GM18507 (cell line): ENCODE results near the gene KLRC1.
A peak's percentile ranks its signal among the peaks of the same experiment; 100 is the strongest.
"Not testable (repeated sequence)": the region's sequence is repeated elsewhere in the genome, so short reads cannot be mapped to it uniquely, and the experiment has no call there.

ENCODE experiments used
- DNase-seq: peaks from one replicate; pipeline ENCODE4 v3.0.0; 2011; ENCODE audit warnings: low read depth; ENCODE audit not compliant: insufficient read length; ENCODE audit errors: extremely low spot score
- FAIRE-seq: peaks from 2 replicates; lab custom pipeline; 2011; peaks lifted over from hg19 to GRCh38; lab: Jason Lieb, UNC

Gene KLRC1

DNA sequence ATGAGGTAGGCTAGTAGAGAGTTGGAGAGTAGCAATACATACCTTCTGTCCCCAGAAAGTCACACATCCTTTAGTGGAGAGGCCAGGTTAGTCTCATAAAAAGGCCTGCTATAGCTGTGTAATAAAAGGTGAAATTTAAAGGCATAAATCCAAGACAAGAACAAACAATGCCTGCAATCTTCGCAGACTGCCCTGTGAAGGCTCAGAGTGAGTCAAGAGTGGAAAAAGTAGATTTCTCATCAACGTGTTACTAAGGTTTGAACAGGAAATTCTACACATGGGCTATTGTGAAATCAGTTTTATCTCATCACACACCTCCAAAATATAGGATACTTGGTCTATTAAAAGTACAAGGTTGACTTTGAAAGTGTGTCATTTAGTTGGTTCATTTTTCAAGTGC, at the start of gene KLRC1:
Gene KLRC1, minus strand, starts transcription at position 222 of the 400 bp plus-strand sequence. CDS start 2,221 bp downstream, outside the sequence.
- DNase-seq (no peak), FAIRE-seq (no peak)

DNA sequence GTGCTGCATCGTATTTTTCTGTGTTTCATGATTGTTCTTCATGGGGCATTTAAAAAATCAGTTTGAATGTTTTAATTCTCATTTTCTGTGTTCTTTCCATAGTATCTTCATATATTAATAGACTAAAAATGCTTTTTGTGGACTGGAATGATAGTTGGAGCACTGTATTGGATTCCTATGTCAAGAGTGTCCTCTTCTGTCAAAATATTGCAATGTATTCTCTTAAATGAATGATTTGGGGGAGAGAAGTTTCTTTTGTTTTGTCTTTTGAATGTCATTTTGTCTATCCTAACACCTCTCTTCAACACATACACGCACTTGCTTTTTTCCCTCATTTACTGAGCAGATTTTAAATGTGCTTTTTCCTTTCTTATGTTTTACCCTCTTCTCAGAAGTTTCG, 47.9 kb upstream of the KLRC1 start:
- FAIRE-seq: no peak

DNA sequence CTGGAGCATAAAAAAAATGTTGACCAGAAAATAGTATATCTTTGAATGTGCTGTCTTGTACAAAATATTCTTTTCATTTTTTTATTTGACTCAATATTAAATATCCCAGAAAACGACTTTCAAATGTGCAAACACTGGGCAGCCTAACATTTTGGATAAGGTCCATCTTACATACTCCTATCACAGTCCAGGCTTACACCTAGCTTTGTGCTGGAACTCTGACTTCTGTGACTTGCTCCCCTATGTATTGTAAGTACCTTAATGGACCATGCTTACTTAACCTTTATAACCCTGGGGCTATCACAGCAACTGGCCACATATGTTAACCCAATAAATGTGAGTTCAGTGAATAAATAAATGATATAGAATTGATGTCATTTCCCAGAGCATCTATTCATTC, 44.9 kb upstream of the KLRC1 start:
- no peak for FAIRE-seq
- DNase-seq: no peak

More for the DNA sequence above, 47.9 kb upstream of the KLRC1 start:
- DNase-seq: no peak

DNA sequence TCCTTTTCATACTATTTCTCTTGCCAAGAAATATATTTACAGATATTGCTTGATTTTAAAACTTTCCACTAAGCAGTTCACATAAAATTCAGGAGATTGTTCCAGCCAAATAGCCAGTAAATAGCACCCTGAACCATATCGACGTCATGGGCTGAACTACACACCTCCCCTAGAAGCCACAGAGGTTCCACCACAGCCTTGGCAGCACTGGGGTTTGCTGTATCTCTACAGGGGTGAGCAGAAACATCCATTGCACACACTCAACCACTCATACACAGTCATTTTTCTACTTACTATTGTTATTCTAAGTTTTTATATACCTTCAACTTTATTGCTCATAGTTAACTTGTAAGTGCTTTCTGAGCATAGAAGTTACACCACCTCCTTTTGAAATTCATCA, 44.4 kb upstream of the KLRC1 start:
- no peak for DNase-seq
- no peak for FAIRE-seq

DNA sequence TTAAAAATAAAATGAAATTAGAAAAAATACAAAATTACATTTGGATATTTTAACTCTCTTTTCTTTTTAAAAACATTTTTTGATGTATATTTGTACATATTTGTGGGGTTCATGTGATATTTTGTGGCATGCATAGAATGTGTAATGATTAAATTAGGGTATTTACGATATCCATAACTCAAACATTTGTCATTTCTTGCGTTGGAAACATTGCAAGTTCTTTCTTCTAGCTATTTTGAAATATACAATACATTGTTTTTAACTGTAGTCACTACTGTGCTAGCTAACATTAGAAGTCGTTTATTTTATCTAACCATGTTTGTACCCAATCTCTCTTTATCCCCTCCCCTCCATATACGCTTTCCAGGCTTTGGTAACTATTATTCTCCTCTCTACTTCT, 38.6 kb upstream of the KLRC1 start:
- DNase-seq (no peak), FAIRE-seq (no peak)

DNA sequence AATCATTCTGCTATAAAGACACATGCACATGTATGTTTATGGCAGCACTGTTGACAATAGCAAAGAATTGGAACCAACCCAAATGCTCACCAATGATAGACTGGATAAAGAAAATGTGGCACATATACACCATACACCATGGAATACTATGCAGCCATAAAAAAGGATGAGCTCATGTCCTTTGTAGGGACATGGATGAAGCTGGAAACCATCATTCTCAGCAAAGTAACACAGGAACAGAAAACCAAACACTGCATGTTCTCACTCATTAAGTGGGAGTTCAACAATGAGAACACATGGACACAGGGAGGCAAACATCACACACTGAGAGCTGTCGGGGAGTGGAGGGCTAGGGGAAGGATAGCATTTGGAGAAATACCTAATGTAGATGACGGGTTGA, 34.2 kb upstream of the KLRC1 start:
- FAIRE-seq, DNase-seq: not testable (repeated sequence)

DNA sequence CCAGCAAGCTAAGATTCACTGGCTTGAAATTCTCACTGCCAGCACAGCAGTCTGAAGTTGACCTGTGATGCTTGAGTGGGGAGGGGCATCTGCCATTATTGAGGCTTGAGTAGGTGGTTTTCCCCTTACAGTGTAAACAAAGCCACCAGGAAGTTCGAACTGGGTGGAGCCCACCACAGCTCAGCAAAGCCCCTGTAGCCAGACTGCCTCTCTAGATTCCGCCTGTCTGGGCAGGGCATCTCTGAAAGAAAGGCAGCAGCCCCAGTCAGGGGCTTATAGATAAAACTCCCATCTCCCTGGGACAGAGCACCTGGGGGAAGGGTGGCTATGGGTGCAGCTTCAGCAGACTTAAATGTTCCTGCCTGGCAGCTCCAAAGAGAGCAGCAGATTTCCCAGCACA, 28.7 kb upstream of the KLRC1 start:
- not testable (repeated sequence) for FAIRE-seq, DNase-seq

DNA sequence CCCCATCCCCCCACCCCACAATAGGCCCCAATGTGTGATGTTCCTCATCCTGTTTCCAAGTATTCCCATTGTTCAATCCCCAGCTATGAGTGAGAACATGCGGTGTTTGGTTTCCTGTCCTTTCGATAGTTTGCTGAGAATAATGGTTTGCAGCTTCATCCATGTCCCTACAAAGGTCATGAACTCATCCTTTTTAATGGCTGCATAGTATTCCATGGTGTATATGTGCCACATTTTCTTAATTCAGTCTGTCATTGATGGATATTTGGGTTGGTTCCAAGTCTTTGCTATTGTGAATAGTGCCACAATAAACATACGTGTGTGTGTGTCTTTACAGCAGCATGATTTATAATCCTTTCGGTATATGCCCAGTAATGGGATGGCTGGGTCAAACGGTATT, 19.6 kb upstream of the KLRC1 start:
- FAIRE-seq, DNase-seq: not testable (repeated sequence)

DNA sequence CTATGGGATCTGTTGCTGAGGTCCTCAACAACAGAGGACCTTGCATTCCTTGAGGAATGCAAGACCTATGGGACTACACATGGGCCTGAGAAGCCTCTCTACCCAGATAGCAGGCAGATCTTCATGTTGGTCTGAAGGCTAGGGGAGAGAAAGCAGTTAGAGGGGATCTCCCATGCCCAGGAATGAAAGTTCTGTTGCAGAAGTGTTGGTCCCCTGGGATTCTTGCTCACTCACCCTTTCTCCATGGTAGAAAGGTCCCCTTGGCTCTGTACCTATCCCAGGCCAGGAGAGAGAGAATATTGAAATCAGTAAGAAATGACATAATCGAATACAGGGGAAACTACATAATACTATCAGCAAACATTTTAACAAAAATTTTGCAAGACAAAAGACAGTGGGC, 16.5 kb upstream of the KLRC1 start:
- DNase-seq: no peak
- FAIRE-seq: no peak

DNA sequence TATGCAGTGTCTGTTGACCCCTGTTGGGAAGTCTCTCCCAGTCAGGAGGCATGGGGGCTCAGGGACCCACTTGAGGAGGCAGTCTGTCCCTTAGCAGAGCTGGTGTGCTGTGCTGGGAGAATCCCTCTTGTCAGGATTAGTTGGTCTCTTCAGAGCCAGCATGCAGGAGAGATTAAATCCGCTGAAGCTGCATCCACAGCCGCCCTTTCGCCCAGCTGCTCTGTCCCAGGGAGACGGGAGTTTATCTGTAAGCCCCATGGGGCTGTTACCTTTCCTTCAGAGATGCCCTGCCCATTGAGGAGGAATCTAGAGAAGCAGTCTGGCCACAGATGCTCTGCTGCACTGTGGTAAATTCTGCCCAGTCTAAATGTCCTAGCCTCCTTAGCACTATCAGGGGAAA, 13.1 kb upstream of the KLRC1 start:
- FAIRE-seq: no peak
- DNase-seq: no peak

DNA sequence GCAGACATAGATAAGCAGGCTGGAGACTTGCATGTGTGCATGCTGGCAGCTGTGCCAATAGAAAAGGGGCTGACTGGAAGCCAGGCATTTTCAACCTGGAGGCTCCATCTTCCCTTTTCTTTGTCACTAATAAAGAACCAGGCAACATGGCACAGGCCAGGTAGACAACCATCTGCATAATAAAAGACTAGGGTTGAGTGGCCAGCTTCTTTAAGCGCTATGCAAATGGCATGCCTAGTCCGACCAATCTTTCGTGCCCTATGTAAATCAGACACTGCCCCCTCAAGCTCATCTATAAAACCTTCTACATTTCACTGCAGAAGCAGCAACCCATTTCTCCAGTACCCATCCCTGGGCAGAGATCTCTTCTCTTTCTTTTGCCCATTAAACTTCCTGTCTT, 4.6 kb upstream of the KLRC1 start:
- FAIRE-seq (no peak), DNase-seq (no peak)

DNA sequence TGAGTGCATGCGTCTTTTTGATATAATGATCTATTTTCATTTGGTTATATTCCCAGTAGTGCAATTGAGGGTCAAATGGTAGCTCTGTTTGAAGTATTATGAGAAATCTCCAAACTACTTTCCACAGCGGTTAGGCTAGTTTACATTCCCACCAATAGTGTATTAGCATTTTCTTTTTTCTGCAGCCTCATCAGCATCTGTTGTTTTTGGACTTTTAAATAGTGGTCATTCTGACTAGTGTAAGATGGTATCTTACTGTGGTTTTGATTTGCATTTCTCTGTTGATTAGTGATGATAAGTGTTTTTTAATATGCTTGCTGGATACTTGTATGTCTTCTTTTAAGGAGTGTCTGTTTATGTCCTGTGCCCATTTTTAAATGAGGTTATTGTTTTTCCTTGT, 3.7 kb upstream of the KLRC1 start:
- DNase-seq (no peak), FAIRE-seq (no peak)

DNA sequence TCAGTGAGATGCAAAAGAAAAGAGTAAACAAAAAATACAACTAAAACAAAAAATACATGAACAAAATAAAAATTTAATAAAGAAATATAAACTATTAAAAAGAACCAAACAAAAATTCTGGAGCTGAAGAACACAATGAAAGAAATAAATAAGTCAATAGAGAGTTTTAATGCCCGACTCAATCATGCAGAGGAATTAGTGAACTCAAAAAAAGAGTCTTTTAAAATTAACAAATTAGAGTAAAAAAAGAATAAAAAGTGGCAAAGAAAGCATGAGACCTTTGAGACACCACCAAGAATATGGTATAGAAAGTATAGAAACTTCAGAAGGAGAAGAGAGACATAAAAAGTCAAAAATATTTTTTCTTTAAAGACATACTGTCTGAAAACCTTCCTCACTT, 2.6 kb upstream of the KLRC1 start:
- DNase-seq (no peak), FAIRE-seq (no peak)

DNA sequence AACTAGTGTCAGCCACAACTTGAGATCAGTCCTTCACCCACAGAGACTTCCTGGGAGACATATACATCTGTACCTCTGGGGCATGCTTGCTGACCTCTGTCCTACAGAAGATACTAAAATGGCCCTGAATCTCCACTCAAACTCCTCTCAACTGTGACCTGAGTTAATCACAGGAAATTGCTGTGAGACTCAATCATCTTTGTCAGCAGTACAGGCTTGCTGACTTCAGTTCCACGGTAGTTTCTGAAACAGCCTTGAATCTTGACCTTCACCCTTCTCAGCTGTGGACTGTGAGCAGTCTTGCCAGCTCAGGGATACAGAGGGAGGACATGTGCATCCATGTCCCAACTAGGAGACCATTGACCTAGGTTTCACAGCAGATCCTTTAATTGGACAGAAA, 1.4 kb upstream of the KLRC1 start:
- FAIRE-seq (no peak), DNase-seq (no peak)

DNA sequence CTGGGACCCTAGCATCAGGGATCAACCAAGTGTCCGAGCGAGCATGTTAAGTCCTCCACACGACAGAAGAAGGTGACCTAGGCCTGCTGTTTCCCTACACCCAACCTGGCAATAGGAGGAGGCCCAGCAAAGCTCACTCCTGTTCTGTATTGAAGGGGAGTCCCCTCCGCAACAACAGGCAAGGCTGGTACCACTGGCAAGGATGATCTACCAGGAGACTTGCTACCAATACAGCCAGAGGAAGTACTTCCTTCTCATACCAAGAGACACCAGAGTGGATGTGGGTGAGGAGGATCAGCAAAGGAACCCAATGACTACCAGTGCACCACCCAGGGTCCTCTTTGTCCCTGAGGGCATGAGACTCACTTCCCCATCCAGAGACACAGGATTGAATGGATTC, 4.9 kb downstream of the KLRC1 start:
- FAIRE-seq: no peak
- no peak for DNase-seq

DNA sequence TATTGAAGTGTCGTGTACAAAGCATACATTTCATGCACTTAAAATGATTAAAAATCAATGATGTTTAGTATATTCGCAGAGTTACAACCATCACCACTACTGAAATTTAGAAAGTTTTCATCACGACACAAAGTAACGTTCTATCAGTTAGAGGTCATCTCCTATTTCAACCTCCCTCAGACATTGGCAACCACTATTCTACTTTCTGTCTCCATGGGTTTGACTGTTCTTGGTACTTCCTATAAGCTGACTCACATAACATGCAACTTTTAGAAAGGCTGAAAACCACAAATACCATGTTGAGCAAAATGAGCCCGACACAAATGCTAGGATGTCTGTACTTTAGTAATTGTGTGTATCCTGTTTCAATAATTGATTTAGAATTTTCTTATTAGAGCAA, 7.1 kb downstream of the KLRC1 start:
- not testable (repeated sequence) for DNase-seq
- FAIRE-seq: peak; percentile 47

DNA sequence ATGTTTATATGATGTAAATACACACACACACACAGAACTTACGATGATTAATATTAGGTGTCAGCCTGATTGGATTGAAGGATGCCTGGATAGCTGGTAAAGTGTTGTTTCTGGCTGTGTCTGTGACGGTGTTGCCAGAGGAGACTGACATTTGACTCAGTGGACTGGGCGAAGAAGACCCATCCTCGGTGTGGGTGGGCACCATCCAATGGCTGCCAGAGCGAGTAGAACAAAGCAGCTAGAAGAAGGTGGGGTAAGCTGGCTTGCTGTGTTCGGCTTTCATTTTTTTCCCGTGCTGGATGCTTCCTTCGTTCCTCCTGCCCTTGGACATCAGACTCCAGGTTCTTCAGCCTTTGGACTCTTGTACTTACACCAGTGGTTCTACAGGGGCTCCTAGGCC, 12.0 kb downstream of the KLRC1 start:
- not testable (repeated sequence) for DNase-seq, FAIRE-seq

DNA sequence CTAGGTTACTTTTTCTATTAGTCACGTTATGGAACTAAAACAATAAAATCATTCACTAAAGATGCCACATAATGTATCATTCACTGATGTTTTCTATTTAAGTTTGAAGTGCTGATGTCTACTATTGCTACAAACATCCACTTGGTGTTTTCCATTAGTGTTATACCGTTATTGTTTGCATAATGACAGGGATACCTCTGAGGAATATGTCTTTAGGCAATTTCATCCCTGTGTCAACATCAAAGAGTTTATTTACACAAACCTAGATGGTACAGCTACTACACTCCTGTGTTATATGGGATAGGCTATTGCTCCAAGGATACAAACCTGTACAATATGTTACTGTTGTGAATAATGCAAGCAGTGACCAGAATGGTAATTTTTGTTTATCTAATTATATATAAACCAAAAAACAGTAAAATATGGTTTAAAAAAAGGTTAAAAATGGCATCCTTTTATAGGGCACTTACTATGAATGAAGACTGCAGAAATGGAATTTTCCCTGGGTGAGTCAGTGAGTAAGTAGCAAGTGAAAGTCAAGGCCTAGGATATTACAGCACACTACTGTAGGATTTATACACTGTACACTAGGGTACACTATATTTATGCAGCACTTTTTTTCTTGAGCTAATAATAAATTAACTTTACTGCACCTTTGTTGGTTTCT, 13.4 kb downstream of the KLRC1 start:
- not testable (repeated sequence) for DNase-seq

DNA sequence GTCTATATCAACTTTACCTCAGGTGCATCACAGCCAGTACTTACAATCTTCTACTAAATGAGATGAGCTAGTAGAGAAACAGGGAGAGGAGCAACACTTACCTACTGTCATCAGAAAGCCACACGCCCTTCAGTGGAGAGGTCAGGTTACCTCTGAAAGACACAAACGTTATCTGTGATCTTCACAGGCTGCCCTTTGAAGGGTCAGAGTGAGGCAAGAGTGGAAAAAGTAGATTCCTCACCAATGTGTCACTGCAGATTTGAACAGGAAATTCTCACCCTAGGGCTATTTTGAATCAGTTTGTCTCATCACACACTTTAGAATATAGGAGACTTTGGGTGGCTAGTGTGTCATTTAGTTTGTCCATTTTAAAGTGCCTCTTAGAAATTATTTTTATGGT, 15.6 kb downstream of the KLRC1 start:
- FAIRE-seq, DNase-seq: not testable (repeated sequence)

More for the DNA sequence above, 13.4 kb downstream of the KLRC1 start:
- peak; percentile 63 for FAIRE-seq

DNA sequence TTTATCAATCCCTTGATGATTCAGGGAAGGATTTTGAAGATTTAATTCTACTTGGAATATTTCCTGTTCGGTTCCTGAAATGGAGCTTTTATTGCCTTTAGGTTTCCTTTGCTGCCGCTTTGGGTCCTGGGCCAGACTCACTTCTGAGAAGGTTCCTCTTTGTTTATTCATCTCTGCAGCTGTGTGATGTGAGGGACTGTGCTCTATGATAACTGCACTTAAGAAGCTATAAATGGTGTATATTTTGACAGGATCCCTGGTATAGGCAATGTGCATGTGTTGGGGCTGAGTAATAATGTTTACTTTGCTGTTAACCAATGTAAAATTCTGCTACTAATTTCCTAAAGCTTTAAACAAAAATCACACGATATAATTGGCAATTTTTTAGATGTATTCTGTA, 17.4 kb downstream of the KLRC1 start, which contains the start of gene KLRC2:
Gene KLRC2, minus strand, starts transcription at position 195 of the 400 bp plus-strand sequence. Its CDS starts 24 bp downstream, at position 171.
- DNase-seq, FAIRE-seq: not testable (repeated sequence)

DNA sequence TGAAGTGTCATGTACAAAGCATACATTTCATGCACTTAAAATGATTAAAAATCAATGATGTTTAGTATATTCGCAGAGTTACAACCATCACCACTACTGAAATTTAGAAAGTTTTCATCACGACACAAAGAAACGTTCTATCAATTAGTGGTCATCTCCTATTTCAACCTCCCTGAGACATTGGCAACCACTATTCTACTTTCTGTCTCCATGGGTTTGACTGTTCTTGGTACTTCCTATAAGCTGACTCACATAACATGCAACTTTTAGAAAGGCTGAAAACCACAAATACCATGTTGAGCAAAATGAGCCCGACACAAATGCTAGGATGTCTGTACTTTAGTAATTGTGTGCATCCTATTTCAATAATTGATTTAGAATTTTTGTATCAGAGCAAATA, 22.6 kb downstream of the KLRC1 start:
- DNase-seq: not testable (repeated sequence)
- FAIRE-seq: peak; percentile 21
